B cell (primary cell): ENCODE results near the gene ANKRD40CL. TPM values are rescaled to one million over a fixed set of nuclear protein-coding genes. Genes with fewer than 3 reads are reported as not detected.

Source experiments
- ATAC-seq: fragments of 200-7000 bp; cut with Tn5 transposase; one replicate; pipeline ENCODE4 v1.10.0; 2021; ENCODE audit warnings: low read depth, mild to moderate bottlenecking, moderate number of reproducible peaks, moderate library complexity
- CTCF ChIA-PET: fragments of 350-600 bp; sonication (Branson Sonifier 250); formaldehyde crosslinking; loops from one replicate; lab custom pipeline; 2021; ENCODE audit warnings: antibody characterized with exemption, inconsistent platforms; lab: Charles Lee
- POLR2A ChIA-PET: fragments of 350-600 bp; sonication (Branson Sonifier 250); formaldehyde crosslinking; loops from one replicate; lab custom pipeline; 2021; ENCODE audit warnings: antibody characterized with exemption; lab: Charles Lee
- DNase-seq: peaks from one replicate; pipeline ENCODE4 v3.0.0; 2013
- H2AFZ ChIP-seq: 2 replicates; pipeline ENCODE4 v1.6.1; 2012; ENCODE audit warnings: mild to moderate bottlenecking, low read depth, low read length; ENCODE audit not compliant: insufficient read depth, poor library complexity, severe bottlenecking
- H3K27ac ChIP-seq, 2 donors: 1 replicate in 1 of 2; 2 replicates in 1 of 2; pipeline ENCODE4 v1.5.1; 2012 to 2013; ENCODE audit warnings: low read length in 2 of 2, mild to moderate bottlenecking in 2 of 2, moderate library complexity in 1 of 2
- H3K27me3 ChIP-seq, 4 experiments: fragments of 200-600 bp in 1 of 4; sonication (generic) in 1 of 4; replicated peaks in 1 of 4; 1 replicate in 2 of 4; 2 replicates in 2 of 4; pipeline versions ENCODE4 v1.6.1 to v1.7.0; 2013 to 2016; ENCODE audit warnings: low read length in 3 of 4, mild to moderate bottlenecking in 2 of 4, mixed read lengths in 1 of 4, moderate library complexity in 1 of 4; ENCODE audit not compliant: insufficient read depth in 4 of 4, control insufficient read depth in 3 of 4; ENCODE audit errors: control extremely low read depth in 1 of 4
- H3K36me3 ChIP-seq, 2 experiments: replicated peaks in 1 of 2; 1 replicate in 1 of 2; 2 replicates in 1 of 2; pipeline versions ENCODE4 v1.6.1 to v1.7.1; 2013; ENCODE audit warnings: low read length in 1 of 2; ENCODE audit not compliant: insufficient read depth in 2 of 2, control insufficient read depth in 1 of 2; ENCODE audit errors: control extremely low read depth in 1 of 2, extremely low read depth in 1 of 2
- H3K4me1 ChIP-seq, 2 donors: fragments of 200-600 bp in 1 of 2; sonication (generic) in 1 of 2; 1 replicate in 1 of 2; 2 replicates in 1 of 2; pipeline versions ENCODE4 v1.5.1 to v1.6.1; 2013 to 2017; ENCODE audit warnings: low read length in 2 of 2; ENCODE audit not compliant: control insufficient read depth in 2 of 2, insufficient read depth in 2 of 2
- H3K4me2 ChIP-seq: replicated peaks from 2 replicates; pipeline ENCODE3; 2012; ENCODE audit warnings: mild to moderate bottlenecking, low read depth, low read length; ENCODE audit not compliant: poor library complexity, severe bottlenecking
- H3K4me3 ChIP-seq, 5 experiments: fragments of 200-600 bp in 1 of 5; sonication (generic) in 1 of 5; 1 replicate in 3 of 5; 2 replicates in 2 of 5; pipeline versions ENCODE4 v1.5.1 to v1.7.0; 2011 to 2016; ENCODE audit warnings: low read length in 4 of 5, mild to moderate bottlenecking in 4 of 5, low read depth in 2 of 5, control low read depth in 1 of 5, moderate library complexity in 1 of 5; ENCODE audit not compliant: insufficient read depth in 1 of 5; ENCODE audit errors: control extremely low read depth in 1 of 5, extremely low read depth in 1 of 5
- H3K79me2 ChIP-seq: fragments of 200-600 bp; sonication (generic); one replicate; pipeline ENCODE4 v1.6.0; 2016; ENCODE audit warnings: low read length; ENCODE audit not compliant: control insufficient read depth, insufficient read depth
- H3K9ac ChIP-seq: fragments of 200-600 bp; sonication (generic); 2 replicates; pipeline ENCODE4 v1.6.1; 2017; ENCODE audit warnings: mild to moderate bottlenecking, low read length, moderate library complexity
- H3K9me3 ChIP-seq, 3 donors: one replicate each; pipeline versions ENCODE4 v1.6.1 to v1.7.1; 2013; ENCODE audit warnings: low read length in 2 of 3; ENCODE audit not compliant: control insufficient read depth in 2 of 3, insufficient read depth in 1 of 3; ENCODE audit errors: control extremely low read depth in 1 of 3
- H4K20me1 ChIP-seq: 2 replicates; pipeline ENCODE4 v1.6.0; 2012; ENCODE audit warnings: mild to moderate bottlenecking, low read length; ENCODE audit not compliant: insufficient read depth, control insufficient read depth, poor library complexity, severe bottlenecking
- H3K27ac Mint-ChIP-seq: one replicate; pipeline ENCODE4 v1.8.0; 2021; ENCODE audit warnings: mixed read lengths
- H3K27me3 Mint-ChIP-seq: one replicate; pipeline ENCODE4 v1.8.0; 2021; ENCODE audit warnings: mixed read lengths
- H3K4me1 Mint-ChIP-seq: one replicate; pipeline ENCODE4 v1.8.0; 2021; ENCODE audit warnings: mixed read lengths
- H3K4me3 Mint-ChIP-seq: one replicate; pipeline ENCODE4 v1.8.0; 2021; ENCODE audit warnings: mixed read lengths
- H3K9me3 Mint-ChIP-seq: one replicate; pipeline ENCODE4 v1.8.0; 2022; ENCODE audit warnings: mixed read lengths; ENCODE audit not compliant: insufficient read depth
- EZH2 ChIP-seq: IDR thresholded peaks from 2 replicates; pipeline ENCODE4 v1.6.1; 2012; ENCODE audit warnings: borderline replicate concordance, low read depth, mild to moderate bottlenecking, moderate library complexity, low read length; ENCODE audit not compliant: insufficient read depth, poor library complexity, severe bottlenecking
- WGBS: methylation state at CpG from one replicate; pipeline ENCODE4 v1.1.5; 2013; ENCODE audit warnings: missing lambda C conversion rate; ENCODE audit not compliant: insufficient coverage; 5-methylcytosine and 5-hydroxymethylcytosine counted together
- intact Hi-C: fragments of 100-400 bp; cut with micrococcal nuclease; formaldehyde crosslinking; loops from one replicate; pipeline ENCODE4 v1.10.0; 2022
- polyA plus RNA-seq: library from polyadenylated mRNA; depleted of rRNA; stranded (reverse); fragments of >200 nt; gene quantifications from 2 replicates; pipeline ENCODE4 v1.2.3, GENCODE V29; 2012
- total RNA-seq, 2 donors: library from RNA; stranded (reverse); fragments of 120-200 nt in 1 of 2; gene quantifications; 1 replicate in 1 of 2; 2 replicates in 1 of 2; pipeline versions ENCODE4 v1.2.3 to v1.2.4, GENCODE V29; 2013 to 2022
- TF ChIP-seq, protein P1 (sequence below): fragments of 200-600 bp; IDR thresholded peaks from one replicate; pipeline ENCODE4 v1.8.0; 2022; ENCODE audit warnings: antibody characterized with exemption, mild to moderate bottlenecking

The ANKRD40CL gene
- total and polyA plus RNA-seq, 2 donors (not counting 1 experiment from before 2014, with no cell fraction given), result not detected

- no peak for ATAC-seq
- H4K20me1 ChIP-seq, result no peaks in the 10 kb centered on the region
- no peak for DNase-seq
- Mint-ChIP-seq H3K9me3 (no peaks in the 10 kb centered on the region), H3K27me3 (peaks cover 3% of the 10 kb centered on the region), H3K4me1 (no peaks in the 10 kb centered on the region), H3K27ac (no peak overlapping the region), H3K4me3 (no peak overlapping the region)
- no peaks in the 10 kb centered on the region for H3K27me3 ChIP-seq
- CTCF ChIA-PET, result interaction anchor here (0.6 kb wide), 1 partner anchor 38 kb away, joined by 3 read pairs; no protein-coding TSS in a partner anchor
- no peak overlapping the region for H3K4me3 ChIP-seq
- H3K4me2 ChIP-seq, result no peak overlapping the region
- POLR2A ChIA-PET, result no interaction called here
- H3K9me3 ChIP-seq, result no peaks in the 10 kb centered on the region
- WGBS, result 90% methylated on average over 2 of the region's 5 CpGs
- H3K36me3 ChIP-seq, result no peaks in the 10 kb centered on the region
- H3K9ac ChIP-seq, result no peak overlapping the region
- H3K27ac ChIP-seq, result no peak overlapping the region
- no peaks in the 10 kb centered on the region for H3K4me1 ChIP-seq
- no peaks in the 10 kb centered on the region for H3K79me2 ChIP-seq
- TF ChIP-seq, protein P1, sequence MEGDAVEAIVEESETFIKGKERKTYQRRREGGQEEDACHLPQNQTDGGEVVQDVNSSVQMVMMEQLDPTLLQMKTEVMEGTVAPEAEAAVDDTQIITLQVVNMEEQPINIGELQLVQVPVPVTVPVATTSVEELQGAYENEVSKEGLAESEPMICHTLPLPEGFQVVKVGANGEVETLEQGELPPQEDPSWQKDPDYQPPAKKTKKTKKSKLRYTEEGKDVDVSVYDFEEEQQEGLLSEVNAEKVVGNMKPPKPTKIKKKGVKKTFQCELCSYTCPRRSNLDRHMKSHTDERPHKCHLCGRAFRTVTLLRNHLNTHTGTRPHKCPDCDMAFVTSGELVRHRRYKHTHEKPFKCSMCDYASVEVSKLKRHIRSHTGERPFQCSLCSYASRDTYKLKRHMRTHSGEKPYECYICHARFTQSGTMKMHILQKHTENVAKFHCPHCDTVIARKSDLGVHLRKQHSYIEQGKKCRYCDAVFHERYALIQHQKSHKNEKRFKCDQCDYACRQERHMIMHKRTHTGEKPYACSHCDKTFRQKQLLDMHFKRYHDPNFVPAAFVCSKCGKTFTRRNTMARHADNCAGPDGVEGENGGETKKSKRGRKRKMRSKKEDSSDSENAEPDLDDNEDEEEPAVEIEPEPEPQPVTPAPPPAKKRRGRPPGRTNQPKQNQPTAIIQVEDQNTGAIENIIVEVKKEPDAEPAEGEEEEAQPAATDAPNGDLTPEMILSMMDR, result no peak
- no peak for TF ChIP-seq EZH2
- intact Hi-C loops, result no loop called here
- no peak overlapping the region for H2AFZ ChIP-seq
Measured at GRCh38 chr17:50807675-50808074, 40.4 kb upstream of the ANKRD40CL start.

DNA sequence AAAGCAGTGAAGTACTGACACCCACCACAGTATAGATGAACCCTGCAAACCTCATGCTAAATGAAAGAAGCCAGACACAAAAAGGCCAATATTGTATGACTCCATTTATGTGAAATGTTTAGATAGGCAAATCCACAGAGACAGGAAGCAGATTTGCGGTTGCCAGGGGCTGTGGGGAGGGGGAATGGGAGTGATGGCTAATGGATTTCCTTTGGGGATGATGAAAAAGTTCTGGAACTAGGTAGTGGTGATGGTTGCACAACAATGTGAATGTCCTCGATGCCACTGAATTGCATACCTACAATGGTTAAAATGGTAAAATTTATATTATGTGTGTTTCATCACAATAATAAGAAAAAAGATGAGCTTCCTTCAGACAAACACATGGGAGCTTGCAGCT lies 39.7 kb upstream of the ANKRD40CL start:
- intact Hi-C loops, result no loop called here
- no peak for TF ChIP-seq EZH2
- TF ChIP-seq, protein P1, result no peak
- no peak for ATAC-seq
- no peaks in the 10 kb centered on the region for H3K79me2 ChIP-seq
- no peaks in the 10 kb centered on the region for H4K20me1 ChIP-seq
- no peak overlapping the region for H3K27ac ChIP-seq
- no peaks in the 10 kb centered on the region for H3K9me3 Mint-ChIP-seq
- no peak for DNase-seq
- H3K4me1 Mint-ChIP-seq, result no peaks in the 10 kb centered on the region
- POLR2A ChIA-PET, result no interaction called here
- H2AFZ ChIP-seq, result no peak overlapping the region
- no peaks in the 10 kb centered on the region for H3K27me3 ChIP-seq
- H3K36me3 ChIP-seq, result no peaks in the 10 kb centered on the region
- no peak overlapping the region for H3K4me2 ChIP-seq
- no peaks in the 10 kb centered on the region for H3K4me1 ChIP-seq
- H3K4me3 ChIP-seq, result no peak overlapping the region
- H3K9me3 ChIP-seq, result no peaks in the 10 kb centered on the region
- no peak overlapping the region for H3K4me3 Mint-ChIP-seq
- no peak overlapping the region for H3K27ac Mint-ChIP-seq
- H3K9ac ChIP-seq, result no peak overlapping the region
- H3K27me3 Mint-ChIP-seq, result peaks cover 3% of the 10 kb centered on the region
- WGBS, result 33% methylated on average over 1 of the region's 2 CpGs
- CTCF ChIA-PET, result interaction anchor here (1.1 to 1.5 kb wide), 2 partner anchors 12 to 24 kb away, joined by 5 to 6 read pairs; no protein-coding TSS in a partner anchor
